Thymus (tissue), 11 donors: ENCODE data around the gene TBC1D23. TPM values are rescaled to one million over a fixed set of nuclear protein-coding genes. Genes with fewer than 3 reads are reported as not detected.
"Not testable (repeated sequence)": the region's sequence is repeated elsewhere in the genome, so short reads cannot be mapped to it uniquely, and the experiment has no call there.

ENCODE experiments used
- DNase-seq, 9 donors: peaks; one replicate each; pipeline ENCODE4 v3.0.0-alpha.2; 2013; ENCODE audit warnings: low spot score in 9 of 9, low read depth in 6 of 9, missing footprints in 1 of 9
- H3K27ac ChIP-seq, 2 donors: one replicate each; pipeline ENCODE4 v1.5.1; 2013; ENCODE audit warnings: control low read depth in 1 of 2, low read depth in 1 of 2, low read length in 1 of 2, mild to moderate bottlenecking in 1 of 2, moderate library complexity in 1 of 2
- H3K27me3 ChIP-seq, 2 donors: one replicate each; pipeline ENCODE4 v1.5.1; 2013; ENCODE audit warnings: low read length in 1 of 2; ENCODE audit not compliant: control insufficient read depth in 2 of 2, insufficient read depth in 1 of 2
- H3K36me3 ChIP-seq, 2 donors: one replicate each; pipeline ENCODE4 v1.5.1; 2013; ENCODE audit warnings: low read length in 1 of 2, mild to moderate bottlenecking in 1 of 2, moderate library complexity in 1 of 2; ENCODE audit not compliant: control insufficient read depth in 2 of 2, insufficient read depth in 2 of 2
- H3K4me1 ChIP-seq, 2 donors: one replicate each; pipeline ENCODE4 v1.5.1; 2013; ENCODE audit warnings: low read length in 2 of 2; ENCODE audit not compliant: control insufficient read depth in 2 of 2, insufficient read depth in 2 of 2
- H3K4me3 ChIP-seq, 2 donors: one replicate each; pipeline ENCODE4 v1.5.1; 2013; ENCODE audit warnings: low read length in 2 of 2, control low read depth in 1 of 2, mild to moderate bottlenecking in 1 of 2
- H3K9me3 ChIP-seq, 2 donors: one replicate each; pipeline ENCODE4 v1.5.1; 2013; ENCODE audit warnings: low read length in 1 of 2, mild to moderate bottlenecking in 1 of 2; ENCODE audit not compliant: control insufficient read depth in 2 of 2, insufficient read depth in 1 of 2
- WGBS: extraction: QIAGEN DNeasy Blood & Tissue Kit; methylation state at CpG from one replicate; pipeline ENCODE4 v1.1.7; 2013; 5-methylcytosine and 5-hydroxymethylcytosine counted together
- polyA plus RNA-seq: library from polyadenylated mRNA; stranded (reverse); fragments of 200-250 nt; gene quantifications from one replicate; pipeline ENCODE4 v1.2.3, GENCODE V29; 2013
- total RNA-seq: library from RNA; stranded (reverse); fragments of 120-200 nt; gene quantifications from one replicate; pipeline ENCODE4 v1.2.4, GENCODE V29; 2013
- donor health status: healthy.

TBC1D23 gene
- total and polyA plus RNA-seq, 2 donors, result 26.0 to 39.6 TPM

GRCh38 chr3:100245927-100246326 is 14.9 kb upstream of the TBC1D23 start:
- Histone ChIP-seq H3K36me3 (no peaks in the 10 kb centered on the region), H3K4me1 (no peaks in the 10 kb centered on the region), H3K27ac (no peak overlapping the region), H3K9me3 (no peaks in the 10 kb centered on the region), H3K4me3 (no peak overlapping the region), H3K27me3 (no peaks in the 10 kb centered on the region)
- no peak for DNase-seq
- WGBS, result 70% methylated on average over 4 of the region's 4 CpGs

- Histone ChIP-seq H3K27ac (no peak overlapping the region), H3K4me1 (no peaks in the 10 kb centered on the region), H3K27me3 (no peaks in the 10 kb centered on the region), H3K9me3 (no peaks in the 10 kb centered on the region), H3K4me3 (no peak overlapping the region), H3K36me3 (no peaks in the 10 kb centered on the region)
- no peak for DNase-seq
Observed at GRCh38 chr3:100246999-100247398, 13.8 kb upstream of the TBC1D23 start.

DNA sequence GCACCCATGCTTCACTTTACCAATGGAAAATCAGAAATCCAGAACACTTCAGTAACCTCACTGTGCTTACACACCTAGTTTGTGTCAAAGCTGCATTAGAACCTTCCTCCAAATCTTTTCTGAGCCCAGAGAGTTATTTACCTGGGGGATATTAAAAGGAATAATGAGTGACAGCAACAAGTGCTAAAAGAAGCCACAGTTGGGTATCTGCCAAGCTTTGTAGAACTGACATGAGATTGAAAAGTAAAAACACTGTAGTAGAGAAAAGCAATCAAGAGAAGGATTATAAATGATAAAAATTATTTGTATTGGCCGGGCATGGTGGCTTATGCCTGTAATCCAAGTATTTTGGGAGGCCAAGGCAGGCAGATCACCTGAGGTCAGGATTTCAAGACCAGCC is 8.8 kb upstream of the TBC1D23 start:
- Histone ChIP-seq H3K9me3 (no peaks in the 10 kb centered on the region), H3K27me3 (no peaks in the 10 kb centered on the region), H3K4me1 (no peaks in the 10 kb centered on the region), H3K36me3 (no peaks in the 10 kb centered on the region), H3K27ac (no peak overlapping the region), H3K4me3 (no peak overlapping the region)
- no peak for DNase-seq
- 100% methylated on average over 1 of the region's 1 CpG for WGBS

DNA sequence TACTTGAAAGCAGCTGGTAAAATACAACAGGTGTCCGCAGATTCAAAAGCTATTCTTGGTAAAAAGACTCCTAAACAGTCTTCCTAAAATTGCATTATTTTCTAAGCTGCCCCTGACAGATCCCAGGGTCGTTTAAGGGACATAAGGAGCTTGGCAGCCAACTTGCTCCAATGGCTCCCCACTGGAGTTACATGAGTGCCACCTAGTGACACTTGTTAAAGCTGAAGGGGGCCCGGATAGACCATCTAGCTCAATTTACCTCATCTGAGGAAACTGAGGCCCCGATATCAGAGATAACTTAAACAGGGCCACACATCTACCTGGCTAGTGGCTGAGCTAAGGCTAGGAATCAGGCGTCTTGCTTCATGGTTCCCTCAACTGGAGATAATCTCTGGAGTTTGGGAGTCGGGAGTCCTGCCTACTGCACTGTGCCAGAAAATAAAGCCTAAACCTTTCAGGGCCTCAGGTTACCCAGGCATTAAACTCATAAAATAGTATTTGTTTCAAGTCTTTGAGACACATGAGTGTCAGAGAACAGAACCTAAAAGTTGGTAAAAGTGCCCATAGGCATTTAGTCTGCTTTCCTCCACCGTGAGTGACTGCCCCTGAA is 6.5 kb upstream of the TBC1D23 start:
- Histone ChIP-seq H3K27ac (no peak overlapping the region), H3K4me3 (no peak overlapping the region), H3K9me3 (no peaks in the 10 kb centered on the region), H3K4me1 (no peaks in the 10 kb centered on the region), H3K36me3 (no peaks in the 10 kb centered on the region), H3K27me3 (no peaks in the 10 kb centered on the region)
- WGBS, result 46% methylated on average over 7 of the region's 7 CpGs
- peak in 6 of 9 donors; percentile 8 to 64 (median 32) for DNase-seq

DNA sequence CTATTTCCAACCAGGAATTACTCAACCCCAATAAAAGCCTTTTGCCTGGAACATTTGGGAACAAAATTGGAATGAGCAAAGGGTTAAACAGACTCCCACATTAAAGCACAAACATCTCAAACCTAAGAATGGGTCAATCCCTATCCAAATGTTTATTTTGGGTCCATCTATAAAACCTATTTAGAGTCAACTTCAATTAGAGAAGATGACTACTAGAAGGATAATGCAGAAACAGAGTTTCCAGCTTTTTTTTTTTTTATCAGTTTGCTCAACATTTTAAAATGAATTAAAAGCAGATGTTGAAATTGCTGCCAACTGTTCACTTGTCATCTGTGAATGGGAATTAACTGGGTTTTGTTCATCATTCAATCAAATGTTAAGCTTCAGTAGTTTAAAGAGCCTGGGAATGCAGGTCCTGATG is 4.1 kb upstream of the TBC1D23 start:
- DNase-seq, result no peak
- Histone ChIP-seq H3K4me3 (no peak overlapping the region), H3K27ac (no peak overlapping the region), H3K36me3 (no peaks in the 10 kb centered on the region), H3K27me3 (no peaks in the 10 kb centered on the region), H3K9me3 (no peaks in the 10 kb centered on the region), H3K4me1 (peaks cover 7 to 9% of the 10 kb centered on the region in 2 donors)

GRCh38 chr3:100257586-100257985 is 3.2 kb upstream of the TBC1D23 start:
- WGBS, result 58% methylated on average over 3 of the region's 3 CpGs
- Histone ChIP-seq H3K36me3 (no peaks in the 10 kb centered on the region), H3K9me3 (no peaks in the 10 kb centered on the region), H3K4me3 (no peak overlapping the region), H3K4me1 (peaks cover 10 to 13% of the 10 kb centered on the region in 2 donors), H3K27ac (no peak overlapping the region), H3K27me3 (no peaks in the 10 kb centered on the region)
- DNase-seq, result no peak

GRCh38 chr3:100260081-100260684 is 609 bp upstream of the TBC1D23 start:
- Histone ChIP-seq H3K27ac (peak overlapping the region; percentile 74 to 80), H3K4me3 (peak overlapping the region; percentile 59 to 81), H3K9me3 (no peaks in the 10 kb centered on the region), H3K36me3 (no peaks in the 10 kb centered on the region), H3K27me3 (no peaks in the 10 kb centered on the region), H3K4me1 (peaks cover 10 to 13% of the 10 kb centered on the region in 2 donors)
- peak in 4 of 9 donors; percentile 4 to 21 (median 10) for DNase-seq
- 53% methylated on average over 18 of the region's 18 CpGs for WGBS

DNA sequence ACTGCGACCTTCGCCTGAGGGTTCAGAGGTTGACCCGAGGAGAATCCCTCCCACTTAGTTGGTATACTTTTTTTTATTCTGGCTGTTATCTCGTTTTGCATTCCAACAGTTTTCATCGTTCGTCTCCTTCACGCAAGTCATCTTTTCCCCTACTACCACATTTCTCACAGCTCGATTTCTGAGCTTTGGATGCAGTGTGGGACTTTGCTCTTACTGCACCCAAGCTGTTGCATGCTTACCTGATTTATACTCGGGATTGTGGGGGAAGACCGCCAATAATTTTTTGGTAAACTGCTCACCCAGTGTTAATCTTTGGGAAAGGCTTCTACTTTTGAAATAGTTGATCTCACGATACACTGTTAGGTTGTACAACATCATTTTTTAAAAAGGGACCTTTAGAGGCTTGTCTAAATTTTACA is 702 bp downstream of the TBC1D23 start:
- Histone ChIP-seq H3K9me3 (no peaks in the 10 kb centered on the region), H3K27me3 (no peaks in the 10 kb centered on the region), H3K4me3 (peak overlapping the region; percentile 59 to 81), H3K36me3 (no peaks in the 10 kb centered on the region), H3K27ac (peak overlapping the region in 1 of 2 donors; percentile 80), H3K4me1 (peaks cover 10 to 13% of the 10 kb centered on the region in 2 donors)
- peak in 1 of 9 donors; percentile 23 for DNase-seq
- 12% methylated on average over 11 of the region's 11 CpGs for WGBS

DNA sequence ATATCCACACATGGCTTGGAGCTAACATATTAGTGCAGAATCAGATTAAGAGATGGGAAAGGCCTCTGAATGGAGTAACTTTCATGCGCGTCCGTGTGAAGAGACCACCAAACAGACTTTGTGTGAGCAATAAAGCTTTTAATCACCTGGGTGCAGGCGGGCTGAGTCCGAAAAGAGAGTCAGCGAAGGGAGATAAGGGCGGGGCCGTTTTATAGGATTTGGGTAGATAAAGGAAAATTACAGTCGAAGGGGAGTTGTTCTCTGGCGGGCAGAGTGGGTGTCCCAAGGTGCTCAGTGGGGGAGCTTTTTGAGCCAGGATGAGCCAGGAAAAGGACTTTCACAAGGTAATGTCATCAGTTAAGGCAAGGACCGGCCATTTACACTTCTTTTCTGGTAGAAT is 2.1 kb downstream of the TBC1D23 start:
- WGBS, result 93% methylated on average over 11 of the region's 11 CpGs
- DNase-seq, H3K36me3 ChIP-seq, H3K9me3 ChIP-seq, H3K27me3 ChIP-seq, H3K4me3 ChIP-seq, H3K27ac ChIP-seq: not testable (repeated sequence)
- H3K4me1 ChIP-seq, result peaks cover 10 to 13% of the 10 kb centered on the region in 2 donors
